Measurements from ENCODE around the gene SPRY2. TPM values are rescaled to one million over a fixed set of nuclear protein-coding genes. Genes with fewer than 3 reads are reported as not detected.

Gene SPRY2
- total and polyA plus RNA-seq, 2 of the 13 experiments (the other 11 are each of a cell fraction or from before 2014, with no cell fraction given) = 7.4 to 25.1 TPM

- ChIA-PET POLR2A (no interaction called here), CTCF (ENCODE audit: low intra/inter-chr PET ratio, low total read pairs) (no interaction called here)
- in situ Hi-C loops (cut with HindIII; ENCODE audit: extremely low pct_ligation_motif_present, low pct_unique_long_range_greater_than_20kb) = no loop called here
- no peak overlapping the region for H2AFZ ChIP-seq (ENCODE audit: low read length)
- H4K20me1 ChIP-seq (ENCODE audit: insufficient read depth, low read length) = no peaks in the 10 kb centered on the region
- ATAC-seq (no peak), FAIRE-seq (no peak), DNase-seq (ENCODE audit: low spot score) (no peak)
- no peak for TF ChIP-seq AGO2 (optimal IDR thresholded peaks at IDR 0.05; ENCODE audit: low read depth, low read length)
- TF ChIP-seq, protein P1, sequence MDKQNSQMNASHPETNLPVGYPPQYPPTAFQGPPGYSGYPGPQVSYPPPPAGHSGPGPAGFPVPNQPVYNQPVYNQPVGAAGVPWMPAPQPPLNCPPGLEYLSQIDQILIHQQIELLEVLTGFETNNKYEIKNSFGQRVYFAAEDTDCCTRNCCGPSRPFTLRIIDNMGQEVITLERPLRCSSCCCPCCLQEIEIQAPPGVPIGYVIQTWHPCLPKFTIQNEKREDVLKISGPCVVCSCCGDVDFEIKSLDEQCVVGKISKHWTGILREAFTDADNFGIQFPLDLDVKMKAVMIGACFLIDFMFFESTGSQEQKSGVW (CRISPR knock-in tag; IDR thresholded peaks at IDR 0.05; ENCODE audit: borderline replicate concordance) = no peak
- no peak for TF ChIP-seq POLR2G (IDR thresholded peaks at IDR 0.05; ENCODE audit: low read depth, low read length)
- no peak overlapping the region for H3K27ac ChIP-seq (ENCODE audit: extremely low read length, insufficient read depth, low read length)
- no peaks in the 10 kb centered on the region for H3K4me1 ChIP-seq (ENCODE audit: insufficient read depth, low read length)
- no peaks in the 10 kb centered on the region for H3K27me3 ChIP-seq (ENCODE audit: control insufficient read depth in 1 of 2, insufficient read depth in 2 of 2, low read length in 2 of 2)
- H3K4me3 ChIP-seq (replicated peaks in 1 of 3; ENCODE audit: insufficient read depth in 1 of 3, low read depth in 2 of 3, low read length in 3 of 3) = no peak overlapping the region
- no peaks in the 10 kb centered on the region for H3K9me3 ChIP-seq (ENCODE audit: low read length)
- no peak overlapping the region for H3K4me2 ChIP-seq (ENCODE audit: low read depth, low read length)
- 32% methylated on average over 9 of the region's 9 CpGs for WGBS (ENCODE audit: low lambda C conversion rate)
- H3K79me2 ChIP-seq (ENCODE audit: insufficient read depth, low read length) = no peaks in the 10 kb centered on the region
- intact Hi-C loops (cut with micrococcal nuclease; ENCODE audit: unreplicated experiment) = no loop called here
- no peak overlapping the region for H3K9ac ChIP-seq (ENCODE audit: insufficient read depth, low read depth, low read length)
- BruUV-seq (replicated peaks) = no TSS peak
- H3K36me3 ChIP-seq (replicated peaks in 1 of 2; ENCODE audit: control insufficient read depth in 1 of 2, insufficient read depth in 2 of 2, low read length in 2 of 2) = no peaks in the 10 kb centered on the region
Measured at GRCh38 chr13:80307401-80307987, 33.4 kb downstream of the SPRY2 start.

- ATAC-seq = no peak
- Histone ChIP-seq H3K27ac (ENCODE audit: extremely low read length, insufficient read depth, low read length) (no peak overlapping the region), H3K79me2 (ENCODE audit: insufficient read depth, low read length) (no peaks in the 10 kb centered on the region), H3K36me3 (replicated peaks in 1 of 2; ENCODE audit: control insufficient read depth in 1 of 2, insufficient read depth in 2 of 2, low read length in 2 of 2) (no peaks in the 10 kb centered on the region), H3K4me1 (ENCODE audit: insufficient read depth, low read length) (no peaks in the 10 kb centered on the region), H4K20me1 (ENCODE audit: insufficient read depth, low read length) (no peaks in the 10 kb centered on the region), H3K4me2 (ENCODE audit: low read depth, low read length) (no peak overlapping the region), H3K9me3 (ENCODE audit: low read length) (no peaks in the 10 kb centered on the region), H2AFZ (ENCODE audit: low read length) (no peak overlapping the region), H3K9ac (ENCODE audit: insufficient read depth, low read depth, low read length) (no peak overlapping the region), H3K4me3 (replicated peaks in 1 of 3; ENCODE audit: insufficient read depth in 1 of 3, low read depth in 2 of 3, low read length in 3 of 3) (no peak overlapping the region), H3K27me3 (ENCODE audit: control insufficient read depth in 1 of 2, insufficient read depth in 2 of 2, low read length in 2 of 2) (no peaks in the 10 kb centered on the region)
- in situ Hi-C loops (cut with HindIII; ENCODE audit: extremely low pct_ligation_motif_present, low pct_unique_long_range_greater_than_20kb) (no loop called here), intact Hi-C loops (cut with micrococcal nuclease; ENCODE audit: unreplicated experiment) (no loop called here)
- no peak for TF ChIP-seq RFX3 (CRISPR knock-in tag; IDR thresholded peaks at IDR 0.05)
- TF ChIP-seq ZNF841 (CRISPR knock-in tag; IDR thresholded peaks at IDR 0.05; ENCODE audit: borderline replicate concordance) = no peak
- no peak for TF ChIP-seq E2F2 (CRISPR knock-in tag; IDR thresholded peaks at IDR 0.05; ENCODE audit: borderline replicate concordance)
- no peak for TF ChIP-seq ZNF276 (CRISPR knock-in tag; IDR thresholded peaks at IDR 0.05; ENCODE audit: low read depth)
- TF ChIP-seq DMAP1 (CRISPR knock-in tag; IDR thresholded peaks at IDR 0.05) = no peak
- TF ChIP-seq ZNF703 (CRISPR knock-in tag; IDR thresholded peaks at IDR 0.05; ENCODE audit: borderline replicate concordance) = no peak
- no peak for TF ChIP-seq POLR2A (IDR thresholded peaks at IDR 0.05; ENCODE audit: insufficient read depth in 1 of 2, low read depth in 2 of 2, low read length in 2 of 2)
- TF ChIP-seq SP2 (CRISPR knock-in tag; IDR thresholded peaks at IDR 0.05) = no peak
- TF ChIP-seq SRF (IDR thresholded peaks at IDR 0.05; ENCODE audit: low read depth, low read length) = no peak
- no peak for TF ChIP-seq SNAPC2 (CRISPR knock-in tag; IDR thresholded peaks at IDR 0.05)
- TF ChIP-seq ZBTB1 (CRISPR knock-in tag; IDR thresholded peaks at IDR 0.05; ENCODE audit: borderline replicate concordance) = no peak
- DNase-seq (ENCODE audit: low spot score) = no peak
- BruUV-seq (replicated peaks) = no TSS peak
- POLR2A ChIA-PET = no interaction called here
- 50% methylated on average over 3 of the region's 3 CpGs for WGBS (ENCODE audit: low lambda C conversion rate)
- FAIRE-seq = no peak
- CTCF ChIA-PET (ENCODE audit: low intra/inter-chr PET ratio, low total read pairs) = no interaction called here
Measured at GRCh38 chr13:80306337-80306972, 34.5 kb downstream of the SPRY2 start.

All from HepG2 (cell line).